SIG-M5 treated with dmso at 0.1 percent for 504 hours (cell line): ENCODE data around the gene FLACC1.

Experiments used
- DNase-seq: peaks from one replicate; lab custom pipeline; 2025; ENCODE audit not compliant: unreplicated experiment; lab: John Stamatoyannopoulos, UW

The FLACC1 gene

GRCh38 chr2:201280191-201281040 is 76.7 kb downstream of the FLACC1 start:
- peak; percentile 31 for DNase-seq

GRCh38 chr2:201279079-201279478 is 78.1 kb downstream of the FLACC1 start:
- DNase-seq = no peak

- no peak for DNase-seq
Observed at GRCh38 chr2:201276511-201276910, 80.6 kb downstream of the FLACC1 start.

GRCh38 chr2:201275990-201276389 is 81.2 kb downstream of the FLACC1 start:
- no peak for DNase-seq

GRCh38 chr2:201275069-201275468 is 82.1 kb downstream of the FLACC1 start:
- DNase-seq = no peak

GRCh38 chr2:201273330-201273983 is 83.7 kb downstream of the FLACC1 start:
- no peak for DNase-seq

GRCh38 chr2:201271917-201272316 is 85.2 kb downstream of the FLACC1 start:
- DNase-seq = no peak

- DNase-seq = no peak
Observed at GRCh38 chr2:201270293-201271001, 86.7 kb downstream of the FLACC1 start.

- no peak for DNase-seq
Observed at GRCh38 chr2:201269764-201270163, 87.4 kb downstream of the FLACC1 start.

GRCh38 chr2:201267278-201268030 is 89.7 kb downstream of the FLACC1 start:
- no peak for DNase-seq

- DNase-seq = no peak
Observed at GRCh38 chr2:201266629-201267028, 90.5 kb downstream of the FLACC1 start.

- DNase-seq = no peak
Observed at GRCh38 chr2:201264472-201265173, 92.5 kb downstream of the FLACC1 start.

GRCh38 chr2:201263779-201264178 is 93.4 kb downstream of the FLACC1 start:
- DNase-seq = no peak

- no peak for DNase-seq
Observed at GRCh38 chr2:201262718-201263117, 94.4 kb downstream of the FLACC1 start.

GRCh38 chr2:201261906-201262305 is 95.2 kb downstream of the FLACC1 start:
- DNase-seq = peak; percentile 37

GRCh38 chr2:201261471-201261870 is 95.7 kb downstream of the FLACC1 start:
- no peak for DNase-seq

GRCh38 chr2:201260302-201260800 is 96.8 kb downstream of the FLACC1 start, which contains the start of gene CASP8:
Gene CASP8, plus strand, starts transcription at chr2:201260536. Its CDS starts 5,951 bp downstream, at chr2:201266487.
- DNase-seq = peak; percentile 97

GRCh38 chr2:201258666-201259615 is 98.2 kb downstream of the FLACC1 start:
- DNase-seq = peak; percentile 67
